ENCODE data around the gene SPP1. TPM values are rescaled to one million over a fixed set of nuclear protein-coding genes. Genes with fewer than 3 reads are reported as not detected.
"Not testable (repeated sequence)": the region's sequence is repeated elsewhere in the genome, so short reads cannot be mapped to it uniquely, and the experiment has no call there.

The SPP1 gene
- total and polyA plus RNA-seq, 9 of the 15 experiments (the other 6 are each of a cell fraction or from before 2014, with no cell fraction given) = 0.10 to 0.64 TPM; not detected in 7

- H2AFZ ChIP-seq (ENCODE audit: low read depth, low read length); H3K9ac ChIP-seq (ENCODE audit: insufficient read depth in 1 of 2, low read depth in 2 of 2, low read length in 2 of 2); H4K20me1 ChIP-seq (replicated peaks; ENCODE audit: control insufficient read depth, insufficient read depth, low read length); H3K4me2 ChIP-seq (ENCODE audit: insufficient read depth, low read length); H3K9me1 ChIP-seq (ENCODE audit: control insufficient read depth, insufficient read depth, low read length); POLR2A ChIA-PET; BruUV-seq (replicated peaks); H3K4me1 ChIP-seq (replicated peaks in 1 of 2; ENCODE audit: control insufficient read depth in 2 of 2, insufficient read depth in 2 of 2, low read length in 2 of 2); ATAC-seq; H3K9me3 ChIP-seq (replicated peaks; ENCODE audit: control insufficient read depth, insufficient read depth, low read depth, low read length); H3K79me2 ChIP-seq (ENCODE audit: control insufficient read depth, insufficient read depth, low read length); CTCF ChIA-PET (ENCODE audit: low intra/inter-chr PET ratio); FAIRE-seq; H3K4me3 ChIP-seq; DNase-seq (ENCODE audit: extremely low read depth in 1 of 4, low spot score in 3 of 4); intact Hi-C loops (cut with micrococcal nuclease); in situ Hi-C loops (cut with MboI); H3K36me3 ChIP-seq (ENCODE audit: control insufficient read depth, insufficient read depth, low read length); H3K27ac ChIP-seq (ENCODE audit: extremely low read depth, low read depth, low read length); H3K27me3 ChIP-seq (ENCODE audit: control insufficient read depth in 2 of 2, insufficient read depth in 2 of 2, low read length in 2 of 2): not testable (repeated sequence)
- WGBS (ENCODE audit: insufficient coverage, low coverage, missing lambda C conversion rate) = 0% methylated on average over 5 of the region's 9 CpGs
Observed at GRCh38 chr4:87935954-87936353, 39.6 kb upstream of the SPP1 start.

GRCh38 chr4:87937523-87937922, 38.0 kb upstream of the SPP1 start:
- CTCF ChIA-PET (ENCODE audit: low intra/inter-chr PET ratio) = no interaction called here
- no peaks in the 10 kb centered on the region for H4K20me1 ChIP-seq (replicated peaks; ENCODE audit: control insufficient read depth, insufficient read depth, low read length)
- H3K27me3 ChIP-seq (ENCODE audit: control insufficient read depth in 2 of 2, insufficient read depth in 2 of 2, low read length in 2 of 2) = no peaks in the 10 kb centered on the region
- H3K79me2 ChIP-seq (ENCODE audit: control insufficient read depth, insufficient read depth, low read length) = no peaks in the 10 kb centered on the region
- H3K9me3 ChIP-seq (replicated peaks; ENCODE audit: control insufficient read depth, insufficient read depth, low read depth, low read length) = no peaks in the 10 kb centered on the region
- no peaks in the 10 kb centered on the region for H3K9me1 ChIP-seq (ENCODE audit: control insufficient read depth, insufficient read depth, low read length)
- no peak overlapping the region for H2AFZ ChIP-seq (ENCODE audit: low read depth, low read length)
- in situ Hi-C loops (cut with MboI) (no loop called here), intact Hi-C loops (cut with micrococcal nuclease) (loop anchor here (1.0 kb wide), 1 partner anchor 11 kb away; no protein-coding TSS in a partner anchor)
- H3K27ac ChIP-seq (ENCODE audit: extremely low read depth, low read depth, low read length) = no peak overlapping the region
- DNase-seq (ENCODE audit: extremely low read depth in 1 of 4, low spot score in 3 of 4) (no peak), FAIRE-seq (no peak), ATAC-seq (no peak)
- H3K36me3 ChIP-seq (ENCODE audit: control insufficient read depth, insufficient read depth, low read length) = no peaks in the 10 kb centered on the region
- no peak for TF ChIP-seq STAT6 (CRISPR knock-in tag; IDR thresholded peaks at IDR 0.05)
- BruUV-seq (replicated peaks) = no TSS peak
- no peak overlapping the region for H3K4me3 ChIP-seq
- H3K4me2 ChIP-seq (ENCODE audit: insufficient read depth, low read length) = no peak overlapping the region
- no peaks in the 10 kb centered on the region for H3K4me1 ChIP-seq (replicated peaks in 1 of 2; ENCODE audit: control insufficient read depth in 2 of 2, insufficient read depth in 2 of 2, low read length in 2 of 2)
- 0% methylated on average over 1 of the region's 1 CpG for WGBS (ENCODE audit: insufficient coverage, low coverage, missing lambda C conversion rate)
- POLR2A ChIA-PET = no interaction called here
- no peak overlapping the region for H3K9ac ChIP-seq (ENCODE audit: insufficient read depth in 1 of 2, low read depth in 2 of 2, low read length in 2 of 2)

Measured in K562 (cell line).